H1 (cell line): ENCODE measurements around the gene AGAP3. TPM values are rescaled to one million over a fixed set of nuclear protein-coding genes. Genes with fewer than 3 reads are reported as not detected.

Experiments used
- CTCF ChIA-PET: fragments of 300-600 bp; sonication (Branson Sonifier 250); formaldehyde crosslinking; loops from one replicate; lab custom pipeline; 2021; ENCODE audit not compliant: partially characterized antibody; lab: Charles Lee
- POLR2A ChIA-PET: fragments of 300-600 bp; sonication (Branson Sonifier 250); formaldehyde crosslinking; loops from one replicate; lab custom pipeline; 2021; ENCODE audit warnings: inconsistent platforms; ENCODE audit not compliant: partially characterized antibody; lab: Charles Lee
- DNase-seq, 2 experiments: peaks; one replicate each; pipeline versions ENCODE4 v3.0.0 to v3.0.0-alpha.2; 2010 to 2022; ENCODE audit warnings: low spot score in 2 of 2, low read depth in 1 of 2, mixed read lengths in 1 of 2
- FAIRE-seq: peaks from 2 replicates; lab custom pipeline; 2011; peaks lifted over from hg19 to GRCh38; lab: Jason Lieb, UNC
- H2AFZ ChIP-seq: 2 replicates; pipeline ENCODE4 v1.8.1; 2012; ENCODE audit warnings: low read length, inconsistent platforms
- H2AK5ac ChIP-seq: 2 replicates; pipeline ENCODE4 v1.6.1; 2013; ENCODE audit warnings: low read depth, low read length
- H2BK120ac ChIP-seq: replicated peaks from 2 replicates; pipeline ENCODE3; 2013; ENCODE audit warnings: low read depth, low read length, inconsistent platforms
- H2BK12ac ChIP-seq: 2 replicates; pipeline ENCODE4 v1.6.1; 2013; ENCODE audit warnings: low read depth, low read length
- H2BK15ac ChIP-seq: 2 replicates; pipeline ENCODE4 v1.6.1; 2013; ENCODE audit warnings: low read length
- H2BK20ac ChIP-seq: 2 replicates; pipeline ENCODE4 v1.6.1; 2013; ENCODE audit warnings: low read length
- H2BK5ac ChIP-seq: 2 replicates; pipeline ENCODE4 v1.6.1; 2013; ENCODE audit warnings: low read depth, low read length
- H3K14ac ChIP-seq: 2 replicates; pipeline ENCODE4 v1.6.1; 2013; ENCODE audit warnings: inconsistent platforms; ENCODE audit not compliant: insufficient read length
- H3K18ac ChIP-seq: 2 replicates; pipeline ENCODE4 v1.6.1; 2013; ENCODE audit warnings: low read length; ENCODE audit errors: extremely low read depth
- H3K23ac ChIP-seq: 2 replicates; pipeline ENCODE4 v1.6.1; 2013; ENCODE audit warnings: inconsistent platforms; ENCODE audit not compliant: insufficient read length
- H3K23me2 ChIP-seq: 2 replicates; pipeline ENCODE4 v1.6.1; 2013; ENCODE audit warnings: low read depth, low read length
- H3K27ac ChIP-seq: 2 replicates; pipeline ENCODE4 v1.6.1; 2011; ENCODE audit warnings: low read depth, low read length, inconsistent platforms
- H3K27me3 ChIP-seq, 4 experiments: replicated peaks in 1 of 4; 1 replicate in 1 of 4; 2 replicates in 3 of 4; pipeline versions ENCODE4 v1.6.1 to v1.8.1; 2011 to 2013; ENCODE audit warnings: low read length in 3 of 4, mild to moderate bottlenecking in 3 of 4, inconsistent platforms in 2 of 4, mixed read lengths in 2 of 4, moderate library complexity in 1 of 4; ENCODE audit not compliant: control insufficient read depth in 3 of 4, insufficient read depth in 3 of 4; ENCODE audit errors: extremely low read depth in 1 of 4
- H3K36me3 ChIP-seq, 4 experiments: 2 replicates each; pipeline versions ENCODE4 v1.6.1 to v1.8.1; 2011 to 2013; ENCODE audit warnings: mild to moderate bottlenecking in 4 of 4, low read length in 3 of 4, moderate library complexity in 2 of 4, control low read depth in 1 of 4, inconsistent platforms in 1 of 4; ENCODE audit not compliant: insufficient read depth in 4 of 4, control insufficient read depth in 2 of 4
- H3K4ac ChIP-seq: replicated peaks from 2 replicates; pipeline ENCODE3; 2013; ENCODE audit warnings: low read length, low read depth, mixed read lengths, inconsistent platforms; ENCODE audit not compliant: insufficient read length
- H3K4me1 ChIP-seq, 4 experiments: replicated peaks in 1 of 4; 1 replicate in 1 of 4; 2 replicates in 3 of 4; pipeline versions ENCODE4 v1.6.1 to v1.8.1; 2011 to 2013; ENCODE audit warnings: low read length in 3 of 4, inconsistent platforms in 2 of 4, mixed read lengths in 1 of 4; ENCODE audit not compliant: insufficient read depth in 4 of 4, control insufficient read depth in 3 of 4
- H3K4me2 ChIP-seq, 2 experiments: 2 replicates each; pipeline versions ENCODE4 v1.6.1 to v1.8.1; 2011 to 2013; ENCODE audit warnings: low read depth in 2 of 2, low read length in 2 of 2, control low read depth in 1 of 2, inconsistent platforms in 1 of 2, mild to moderate bottlenecking in 1 of 2; ENCODE audit not compliant: insufficient read depth in 1 of 2
- H3K4me3 ChIP-seq, 4 experiments: fragments of 200-600, 300-600 bp in 1 of 4; sonication (generic), shearing (Covaris generic), sonication (Bioruptor Twin) in 1 of 4; 2 replicates each; pipeline versions ENCODE4 v1.5.1 to v1.8.1; 2011 to 2016; ENCODE audit warnings: low read length in 4 of 4, low read depth in 3 of 4, control low read depth in 2 of 4, inconsistent platforms in 2 of 4, mild to moderate bottlenecking in 2 of 4, mixed read lengths in 1 of 4, moderate library complexity in 1 of 4; ENCODE audit not compliant: insufficient read depth in 2 of 4; ENCODE audit errors: extremely low read depth in 1 of 4
- H3K56ac ChIP-seq: replicated peaks from 2 replicates; pipeline ENCODE3; 2013; ENCODE audit warnings: low read depth, mild to moderate bottlenecking, mixed read lengths, low read length, inconsistent platforms; ENCODE audit not compliant: insufficient read length
- H3K79me1 ChIP-seq: 2 replicates; pipeline ENCODE4 v1.6.1; 2013; ENCODE audit warnings: low read depth, low read length, control low read depth
- H3K79me2 ChIP-seq, 2 experiments: 2 replicates each; pipeline versions ENCODE4 v1.6.1 to v1.8.1; 2012 to 2013; ENCODE audit warnings: low read length in 2 of 2, mild to moderate bottlenecking in 2 of 2, inconsistent platforms in 1 of 2; ENCODE audit not compliant: insufficient read depth in 2 of 2, control insufficient read depth in 1 of 2
- H3K9ac ChIP-seq, 4 experiments: replicated peaks in 1 of 4; 1 replicate in 1 of 4; 2 replicates in 3 of 4; pipeline versions ENCODE4 v1.6.1 to v1.8.1; 2011 to 2013; ENCODE audit warnings: low read depth in 3 of 4, low read length in 3 of 4, control low read depth in 2 of 4, mild to moderate bottlenecking in 2 of 4, moderate library complexity in 2 of 4, inconsistent platforms in 1 of 4; ENCODE audit errors: extremely low read depth in 1 of 4
- H3K9me3 ChIP-seq, 2 experiments: 2 replicates each; pipeline versions ENCODE4 v1.6.1 to v1.8.1; 2012 to 2013; ENCODE audit warnings: mild to moderate bottlenecking in 2 of 2, moderate library complexity in 2 of 2, control low read depth in 1 of 2, inconsistent platforms in 1 of 2, low read depth in 1 of 2, low read length in 1 of 2, mixed read lengths in 1 of 2; ENCODE audit not compliant: insufficient read depth in 2 of 2
- H4K20me1 ChIP-seq, 2 experiments: replicated peaks in 1 of 2; 2 replicates each; pipeline versions ENCODE3 to v1.8.1; 2011 to 2013; ENCODE audit warnings: inconsistent platforms in 2 of 2, low read length in 2 of 2, mild to moderate bottlenecking in 1 of 2; ENCODE audit not compliant: insufficient read depth in 2 of 2, control insufficient read depth in 1 of 2
- H4K5ac ChIP-seq: 2 replicates; pipeline ENCODE4 v1.6.1; 2013; ENCODE audit warnings: low read length, low read depth, mixed read lengths, inconsistent platforms; ENCODE audit not compliant: insufficient read length
- H4K8ac ChIP-seq: 2 replicates; pipeline ENCODE4 v1.8.0; 2013; ENCODE audit warnings: mild to moderate bottlenecking, moderate library complexity, low read length, inconsistent platforms; ENCODE audit not compliant: insufficient read depth; ENCODE audit errors: extremely low read depth
- H4K91ac ChIP-seq: replicated peaks from 2 replicates; pipeline ENCODE3; 2013; ENCODE audit warnings: low read length, mixed read lengths, inconsistent platforms; ENCODE audit not compliant: insufficient read length
- BRCA1 ChIP-seq: IDR thresholded peaks from 2 replicates; pipeline ENCODE4 v1.6.1; 2012; ENCODE audit warnings: low read depth, low read length, improper control_type of control experiment
- CREB1 ChIP-seq: IDR thresholded peaks from 2 replicates; pipeline ENCODE4 v1.6.1; 2012; ENCODE audit warnings: inconsistent platforms
- FOSL1 ChIP-seq: IDR thresholded peaks from 2 replicates; pipeline ENCODE4 v1.6.1; 2011; ENCODE audit warnings: mild to moderate bottlenecking, low read depth, low read length, moderate library complexity; ENCODE audit not compliant: insufficient read depth
- GTF2F1 ChIP-seq: IDR thresholded peaks from 2 replicates; pipeline ENCODE4 v1.6.1; 2012; ENCODE audit warnings: low read depth, low read length, improper control_type of control experiment, borderline replicate concordance
- KDM5A ChIP-seq: fragments of 200-600 bp; IDR thresholded peaks from 2 replicates; pipeline ENCODE4 v1.7.1; 2012; ENCODE audit warnings: mild to moderate bottlenecking, low read length, inconsistent platforms, mixed read lengths
- NANOG ChIP-seq: IDR thresholded peaks from 2 replicates; pipeline ENCODE4 v1.6.1; 2011; ENCODE audit warnings: low read length, low read depth, mild to moderate bottlenecking, inconsistent platforms; ENCODE audit not compliant: insufficient read depth, poor library complexity, severe bottlenecking
- POLR2A ChIP-seq, 2 experiments: IDR thresholded peaks; 1 replicate in 1 of 2; 2 replicates in 1 of 2; pipeline ENCODE4 v1.6.1; 2011; ENCODE audit warnings: low read depth in 2 of 2, low read length in 2 of 2, mild to moderate bottlenecking in 2 of 2; ENCODE audit errors: control extremely low read depth in 1 of 2
- SIN3A ChIP-seq, 2 experiments: IDR thresholded peaks in 1 of 2; conservative IDR thresholded peaks in 1 of 2; 2 replicates each; pipeline ENCODE4 v1.6.1; 2011 to 2012; ENCODE audit warnings: low read length in 2 of 2, improper control_type of control experiment in 1 of 2, low read depth in 1 of 2, mild to moderate bottlenecking in 1 of 2
- SP2 ChIP-seq: IDR thresholded peaks from 2 replicates; pipeline ENCODE4 v1.6.1; 2012; ENCODE audit warnings: mild to moderate bottlenecking, low read length, inconsistent platforms
- SRF ChIP-seq: IDR thresholded peaks from 2 replicates; pipeline ENCODE4 v1.6.1; 2011; ENCODE audit warnings: mild to moderate bottlenecking, low read depth, low read length, moderate library complexity
- WGBS, 2 experiments: shearing (Covaris generic) in 1 of 2; methylation state at CpG; one replicate each; pipeline versions ENCODE4 v1.1.6 to v1.1.7; 2013 to 2015; ENCODE audit warnings: low lambda C conversion rate in 2 of 2, mixed read lengths in 2 of 2, inconsistent platforms in 1 of 2, low coverage in 1 of 2, missing lambda C conversion rate in 1 of 2; ENCODE audit not compliant: insufficient replicate concordance in 2 of 2, insufficient coverage in 1 of 2, insufficient read length in 1 of 2; ENCODE audit errors: extremely low coverage in 1 of 2, missing lambda C conversion rate in 1 of 2; 5-methylcytosine and 5-hydroxymethylcytosine counted together
- polyA plus RNA-seq, 7 experiments: library from polyadenylated mRNA; depleted of rRNA in 3 of 7; stranded (reverse) in 5 of 7; unstranded in 2 of 7; fragments of >200 nt in 5 of 7; fragments of 200-250 nt in 2 of 7; gene quantifications; 1 replicate in 5 of 7; 2 replicates in 1 of 7; 4 replicates in 1 of 7; pipeline versions ENCODE4 v1.2.1 to v1.2.3, GENCODE V29; 2011 to 2013; ENCODE audit warnings: missing spikeins in 2 of 7, mixed read lengths in 2 of 7
- total RNA-seq: library from RNA; stranded (reverse); fragmentation: NEBNext Ultra II Directional; extraction: Animal tissue kit (Norgen Biotek cat#: 25700); gene quantifications from 2 replicates; pipeline ENCODE4 v1.2.1, GENCODE V29; 2021
- TF ChIP-seq, protein P1 (sequence below): IDR thresholded peaks from 2 replicates; pipeline ENCODE4 v1.6.1; 2011; ENCODE audit warnings: low read length, improper control_type of control experiment
- TF ChIP-seq, protein P2 (sequence below): IDR thresholded peaks from 2 replicates; pipeline ENCODE4 v1.6.1; 2012; ENCODE audit warnings: inconsistent platforms

AGAP3 gene
- total and polyA plus RNA-seq, 2 of the 8 experiments (the other 6 are each of a cell fraction or from before 2014, with no cell fraction given) = 66.4 to 120 TPM

DNA sequence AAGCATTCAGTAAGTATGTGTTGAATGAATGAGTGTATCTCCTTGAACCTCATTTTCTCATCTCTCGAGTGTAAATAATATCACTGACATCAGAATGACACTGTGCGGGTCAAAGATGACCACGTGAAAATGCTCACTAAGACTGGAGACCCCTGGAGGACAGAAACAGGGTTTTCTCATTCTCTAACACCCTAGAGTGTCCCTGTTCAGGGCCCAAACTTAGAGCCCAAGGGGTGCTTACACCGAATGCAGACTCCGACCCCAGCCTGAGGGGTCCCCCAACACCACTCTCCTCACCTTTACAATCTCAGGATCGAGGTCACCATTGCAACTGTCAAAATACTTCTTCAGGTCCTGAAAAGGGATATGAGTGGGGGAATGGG is 30.0 kb upstream of the AGAP3 start:
- POLR2A ChIA-PET = interaction anchor here (1.2 to 2.2 kb wide), 2 partner anchors 9 to 28 kb away, joined by 4 to 7 read pairs; partner anchors contain the start of gene ABCB8
- TF ChIP-seq SIN3A (conservative IDR thresholded peaks at IDR 0.05 in 1 of 2, IDR thresholded peaks at IDR 0.05 in 1 of 2; ENCODE audit: low read depth in 1 of 2, low read length in 2 of 2) = no peak
- TF ChIP-seq, protein P1, sequence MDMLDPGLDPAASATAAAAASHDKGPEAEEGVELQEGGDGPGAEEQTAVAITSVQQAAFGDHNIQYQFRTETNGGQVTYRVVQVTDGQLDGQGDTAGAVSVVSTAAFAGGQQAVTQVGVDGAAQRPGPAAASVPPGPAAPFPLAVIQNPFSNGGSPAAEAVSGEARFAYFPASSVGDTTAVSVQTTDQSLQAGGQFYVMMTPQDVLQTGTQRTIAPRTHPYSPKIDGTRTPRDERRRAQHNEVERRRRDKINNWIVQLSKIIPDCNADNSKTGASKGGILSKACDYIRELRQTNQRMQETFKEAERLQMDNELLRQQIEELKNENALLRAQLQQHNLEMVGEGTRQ = no peak
- no peak for TF ChIP-seq SP2
- TF ChIP-seq NANOG = no peak
- TF ChIP-seq CREB1 = no peak
- TF ChIP-seq, protein P2, sequence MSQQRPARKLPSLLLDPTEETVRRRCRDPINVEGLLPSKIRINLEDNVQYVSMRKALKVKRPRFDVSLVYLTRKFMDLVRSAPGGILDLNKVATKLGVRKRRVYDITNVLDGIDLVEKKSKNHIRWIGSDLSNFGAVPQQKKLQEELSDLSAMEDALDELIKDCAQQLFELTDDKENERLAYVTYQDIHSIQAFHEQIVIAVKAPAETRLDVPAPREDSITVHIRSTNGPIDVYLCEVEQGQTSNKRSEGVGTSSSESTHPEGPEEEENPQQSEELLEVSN = no peak
- TF ChIP-seq FOSL1 = no peak
- no peak for TF ChIP-seq BRCA1
- TF ChIP-seq SRF = no peak
- no peak for TF ChIP-seq GTF2F1
- TF ChIP-seq POLR2A (IDR thresholded peaks at IDR 0.05; ENCODE audit: control extremely low read depth in 1 of 2, low read depth in 2 of 2, low read length in 2 of 2) = no peak
- no peak for TF ChIP-seq KDM5A
- Histone ChIP-seq H3K27me3 (peaks cover 0 to 21% (median 7%) of the 10 kb centered on the region in 4 experiments; a peak in 5 of 7 replicates), H2BK12ac (no peak overlapping the region), H2BK5ac (no peak overlapping the region), H3K4me2 (peak overlapping the region; percentile 86 to 98; a peak in 3 of 4 replicates), H3K27ac (no peak overlapping the region), H3K4me3 (peak overlapping the region in 1 of 4 experiments; percentile 91; a peak in 1 of 8 replicates), H2BK15ac (no peak overlapping the region), H2AFZ (no peak overlapping the region), H3K4ac (no peak overlapping the region), H2BK20ac (no peak overlapping the region), H3K79me1 (0 out of 2 replicates have a peak, but pooled peaks cover 3% of the 10 kb centered on the region), H3K9me3 (no peaks in the 10 kb centered on the region), H3K18ac (no peak overlapping the region), H4K20me1 (peaks cover 0 to 12% of the 10 kb centered on the region in 2 experiments), H4K8ac (no peak overlapping the region; the same call in 1 of the 2 replicates), H3K9ac (no peak overlapping the region), H4K91ac (no peak overlapping the region), H2AK5ac (no peak overlapping the region), H4K5ac (no peak overlapping the region), H3K36me3 (no peaks in the 10 kb centered on the region), H3K4me1 (peaks cover 9 to 32% (median 23%) of the 10 kb centered on the region in 4 experiments), H3K23ac (no peak overlapping the region), H3K23me2 (peaks cover 21% of the 10 kb centered on the region), H3K14ac (no peak overlapping the region), H2BK120ac (no peak overlapping the region), H3K56ac (no peak overlapping the region), H3K79me2 (no peaks in the 10 kb centered on the region)
- CTCF ChIA-PET = interaction anchor here (0.9 to 9.7 kb wide), 12 partner anchors 11 to 57 kb away, joined by 3 to 88 read pairs (median 6); no protein-coding TSS in a partner anchor
- FAIRE-seq (no peak), DNase-seq (no peak)
- WGBS, 2 experiments = 81% methylated on average over 6 of the region's 6 CpGs; no CpG with 5 or more reads in 1 of the 2 experiments
